HepG2 (cell line): ENCODE data around the gene BABAM2. TPM values are rescaled to one million over a fixed set of nuclear protein-coding genes. Genes with fewer than 3 reads are reported as not detected.

Experiments used
- ATAD3A ChIP-seq: sonication (generic); formaldehyde crosslinking; IDR thresholded peaks from 2 replicates; pipeline ENCODE4 v1.4.0; 2020; ENCODE audit warnings: missing genetic modification reagents
- CEBPG ChIP-seq: IDR thresholded peaks from 2 replicates; pipeline ENCODE4 v1.6.1; 2016
- MEIS2 ChIP-seq: sonication (generic); formaldehyde crosslinking; IDR thresholded peaks from 2 replicates; pipeline ENCODE4 v1.9.0; 2021; ENCODE audit warnings: mild to moderate bottlenecking, missing genetic modification reagents
- MZF1 ChIP-seq: sonication (generic); formaldehyde crosslinking; IDR thresholded peaks from 2 replicates; pipeline ENCODE4 v1.8.1; 2023; ENCODE audit warnings: mild to moderate bottlenecking, missing genetic modification reagents, borderline replicate concordance
- PAX8 ChIP-seq: sonication (generic); formaldehyde crosslinking; IDR thresholded peaks from 2 replicates; pipeline ENCODE4 v1.8.0; 2022; ENCODE audit warnings: mild to moderate bottlenecking, missing genetic modification reagents, borderline replicate concordance
- SKI ChIP-seq: fragments of 450-650 bp; IDR thresholded peaks from one replicate; pipeline ENCODE4 v1.6.1; 2018; ENCODE audit warnings: mild to moderate bottlenecking; ENCODE audit not compliant: partially characterized antibody
- SMYD3 ChIP-seq: sonication (generic); formaldehyde crosslinking; IDR thresholded peaks from 2 replicates; pipeline ENCODE4 v1.8.1; 2023; ENCODE audit warnings: mild to moderate bottlenecking, missing genetic modification reagents
- SRSF1 ChIP-seq: fragments of 200-400 bp; formaldehyde crosslinking; optimal IDR thresholded peaks from 2 replicates; pipeline ENCODE3; 2017; ENCODE audit warnings: mild to moderate bottlenecking, low read depth, low read length, moderate library complexity
- SYNCRIP ChIP-seq: fragments of 200-400 bp; formaldehyde crosslinking; IDR thresholded peaks from 2 replicates; pipeline ENCODE4 v1.6.1; 2018; ENCODE audit warnings: mild to moderate bottlenecking, low read depth, low read length; ENCODE audit not compliant: insufficient read depth
- TARDBP ChIP-seq: sonication (generic); formaldehyde crosslinking; IDR thresholded peaks from 2 replicates; pipeline ENCODE4 v1.8.0; 2022; ENCODE audit warnings: mild to moderate bottlenecking, missing genetic modification reagents
- TCF7L2 ChIP-seq: IDR thresholded peaks from 2 replicates; pipeline ENCODE4 v1.6.1; 2011; ENCODE audit warnings: mild to moderate bottlenecking, low read depth, low read length, moderate library complexity
- THAP11 ChIP-seq: IDR thresholded peaks from 2 replicates; pipeline ENCODE4 v1.6.1; 2016; ENCODE audit warnings: missing biosample characterization, missing genetic modification reagents
- ZNF143 ChIP-seq: sonication (generic); formaldehyde crosslinking; IDR thresholded peaks from 2 replicates; pipeline ENCODE4 v1.4.0; 2020; ENCODE audit warnings: missing genetic modification reagents
- ZNF205 ChIP-seq: IDR thresholded peaks from 2 replicates; pipeline ENCODE4 v1.6.1; 2018; ENCODE audit warnings: missing biosample characterization, missing genetic modification reagents
- ZNF333 ChIP-seq: sonication (generic); formaldehyde crosslinking; IDR thresholded peaks from 2 replicates; pipeline ENCODE4 v1.4.0; 2020; ENCODE audit warnings: mild to moderate bottlenecking, missing genetic modification reagents, borderline replicate concordance
- ZSCAN31 ChIP-seq: sonication (generic); formaldehyde crosslinking; IDR thresholded peaks from 2 replicates; pipeline ENCODE4 v1.5.0; 2020; ENCODE audit warnings: low read depth, mild to moderate bottlenecking, missing genetic modification reagents
- polyA plus RNA-seq, 8 experiments: library from polyadenylated mRNA; depleted of rRNA in 3 of 8; stranded (reverse) in 7 of 8; unstranded in 1 of 8; fragments of >200 nt; fragmentation: Illumina TruSeq in 4 of 8; extraction: Trizol in 4 of 8; gene quantifications; 2 replicates each; pipeline versions ENCODE4 v1.2.1 to v1.2.3, GENCODE V29; 2011 to 2016; ENCODE audit warnings: low read depth in 4 of 8, missing spikeins in 1 of 8, mixed read lengths in 1 of 8; ENCODE audit not compliant: insufficient read depth in 1 of 8
- total RNA-seq, 5 experiments: library from RNA; depleted of rRNA; stranded (reverse); fragments of >200 nt; fragmentation: Illumina TruSeq; extraction: Trizol; gene quantifications; 2 replicates each; pipeline ENCODE4 v1.2.3, GENCODE V29; 2016; ENCODE audit warnings: low read depth in 1 of 5
- TF ChIP-seq, protein P1 (sequence below): sonication (generic); formaldehyde crosslinking; IDR thresholded peaks from 2 replicates; pipeline ENCODE4 v1.5.1; 2020; ENCODE audit warnings: mild to moderate bottlenecking, missing genetic modification reagents, borderline replicate concordance
- TF ChIP-seq, protein P2 (sequence below): sonication (generic); formaldehyde crosslinking; IDR thresholded peaks from 2 replicates; pipeline ENCODE4 v1.4.0; 2020; ENCODE audit warnings: missing genetic modification reagents
- TF ChIP-seq, protein P3 (sequence below): sonication (generic); formaldehyde crosslinking; IDR thresholded peaks from 2 replicates; pipeline ENCODE4 v1.8.1; 2023; ENCODE audit warnings: mild to moderate bottlenecking, inconsistent platforms, moderate library complexity, missing genetic modification reagents, borderline replicate concordance
- TF ChIP-seq, protein P4 (sequence below): sonication (generic); formaldehyde crosslinking; IDR thresholded peaks from 2 replicates; pipeline ENCODE4 v1.4.0; 2020; ENCODE audit warnings: missing genetic modification reagents
- TF ChIP-seq, protein P5 (sequence below): sonication (generic); formaldehyde crosslinking; IDR thresholded peaks from 2 replicates; pipeline ENCODE4 v1.8.1; 2023; ENCODE audit warnings: mild to moderate bottlenecking, missing genetic modification reagents, borderline replicate concordance

The BABAM2 gene
- total and polyA plus RNA-seq, 2 of the 13 experiments (the other 11 are each of a cell fraction or from before 2014, with no cell fraction given) = 24.9 to 28.0 TPM

DNA sequence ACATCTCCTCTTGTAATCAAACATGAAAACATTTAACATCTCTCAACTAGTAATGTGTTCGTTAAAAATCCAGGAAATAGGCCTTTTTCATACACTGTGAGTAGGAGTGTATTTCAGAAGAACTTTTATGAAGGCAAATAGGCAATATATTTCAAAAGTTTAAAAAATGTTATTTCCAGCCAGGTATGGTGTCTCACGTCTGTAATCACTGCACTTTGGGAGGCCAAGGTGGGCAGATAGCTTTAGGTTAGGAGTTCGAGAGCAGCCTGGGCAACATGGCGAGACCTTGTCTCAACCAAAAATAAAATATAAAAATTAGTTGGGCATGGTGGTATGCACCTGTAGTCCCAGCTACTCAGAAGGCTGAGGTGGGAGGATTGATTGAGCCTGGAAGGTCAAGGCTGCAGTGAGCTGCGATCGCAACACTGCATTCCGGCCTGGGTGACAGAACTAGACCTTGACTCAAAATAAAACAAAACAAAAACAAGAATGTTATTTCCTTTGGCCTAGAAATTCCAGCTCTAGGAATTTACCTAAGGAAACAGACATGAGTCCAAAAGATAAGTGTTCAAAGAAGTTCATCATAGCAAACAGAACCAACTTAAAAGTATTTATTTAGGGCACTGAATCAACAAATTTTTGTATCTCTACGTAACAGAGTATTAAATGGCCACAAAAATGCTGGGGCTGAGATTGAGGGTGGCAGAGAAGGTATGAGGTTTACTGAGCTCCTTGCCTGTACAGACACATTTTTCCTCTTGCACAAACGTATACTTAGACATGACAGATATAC lies 15.2 kb upstream of the BABAM2 start (continued):
- TF ChIP-seq MZF1 (CRISPR knock-in tag) (no peak), TCF7L2 (no peak), ZNF333 (CRISPR knock-in tag) (no peak), SRSF1 (no peak), ZSCAN31 (CRISPR knock-in tag) (peak; percentile 53; the same call in 1 of the 2 replicates), ZNF205 (CRISPR knock-in tag) (0 out of 2 replicates have a peak, but pooled peaks have one; percentile 36), SYNCRIP (no peak), ZNF143 (CRISPR knock-in tag) (no peak), PAX8 (no peak), ATAD3A (CRISPR knock-in tag) (no peak), MEIS2 (peak; percentile 65; the same call in 1 of the 2 replicates), TARDBP (peak; percentile 51; the same call in 1 of the 2 replicates), SKI (peak; percentile 98), CEBPG (CRISPR knock-in tag) (peak; percentile 25), SMYD3 (CRISPR knock-in tag) (peak; percentile 51; the same call in 1 of the 2 replicates), THAP11 (CRISPR knock-in tag) (peak; percentile 51)
- TF ChIP-seq, protein P1, sequence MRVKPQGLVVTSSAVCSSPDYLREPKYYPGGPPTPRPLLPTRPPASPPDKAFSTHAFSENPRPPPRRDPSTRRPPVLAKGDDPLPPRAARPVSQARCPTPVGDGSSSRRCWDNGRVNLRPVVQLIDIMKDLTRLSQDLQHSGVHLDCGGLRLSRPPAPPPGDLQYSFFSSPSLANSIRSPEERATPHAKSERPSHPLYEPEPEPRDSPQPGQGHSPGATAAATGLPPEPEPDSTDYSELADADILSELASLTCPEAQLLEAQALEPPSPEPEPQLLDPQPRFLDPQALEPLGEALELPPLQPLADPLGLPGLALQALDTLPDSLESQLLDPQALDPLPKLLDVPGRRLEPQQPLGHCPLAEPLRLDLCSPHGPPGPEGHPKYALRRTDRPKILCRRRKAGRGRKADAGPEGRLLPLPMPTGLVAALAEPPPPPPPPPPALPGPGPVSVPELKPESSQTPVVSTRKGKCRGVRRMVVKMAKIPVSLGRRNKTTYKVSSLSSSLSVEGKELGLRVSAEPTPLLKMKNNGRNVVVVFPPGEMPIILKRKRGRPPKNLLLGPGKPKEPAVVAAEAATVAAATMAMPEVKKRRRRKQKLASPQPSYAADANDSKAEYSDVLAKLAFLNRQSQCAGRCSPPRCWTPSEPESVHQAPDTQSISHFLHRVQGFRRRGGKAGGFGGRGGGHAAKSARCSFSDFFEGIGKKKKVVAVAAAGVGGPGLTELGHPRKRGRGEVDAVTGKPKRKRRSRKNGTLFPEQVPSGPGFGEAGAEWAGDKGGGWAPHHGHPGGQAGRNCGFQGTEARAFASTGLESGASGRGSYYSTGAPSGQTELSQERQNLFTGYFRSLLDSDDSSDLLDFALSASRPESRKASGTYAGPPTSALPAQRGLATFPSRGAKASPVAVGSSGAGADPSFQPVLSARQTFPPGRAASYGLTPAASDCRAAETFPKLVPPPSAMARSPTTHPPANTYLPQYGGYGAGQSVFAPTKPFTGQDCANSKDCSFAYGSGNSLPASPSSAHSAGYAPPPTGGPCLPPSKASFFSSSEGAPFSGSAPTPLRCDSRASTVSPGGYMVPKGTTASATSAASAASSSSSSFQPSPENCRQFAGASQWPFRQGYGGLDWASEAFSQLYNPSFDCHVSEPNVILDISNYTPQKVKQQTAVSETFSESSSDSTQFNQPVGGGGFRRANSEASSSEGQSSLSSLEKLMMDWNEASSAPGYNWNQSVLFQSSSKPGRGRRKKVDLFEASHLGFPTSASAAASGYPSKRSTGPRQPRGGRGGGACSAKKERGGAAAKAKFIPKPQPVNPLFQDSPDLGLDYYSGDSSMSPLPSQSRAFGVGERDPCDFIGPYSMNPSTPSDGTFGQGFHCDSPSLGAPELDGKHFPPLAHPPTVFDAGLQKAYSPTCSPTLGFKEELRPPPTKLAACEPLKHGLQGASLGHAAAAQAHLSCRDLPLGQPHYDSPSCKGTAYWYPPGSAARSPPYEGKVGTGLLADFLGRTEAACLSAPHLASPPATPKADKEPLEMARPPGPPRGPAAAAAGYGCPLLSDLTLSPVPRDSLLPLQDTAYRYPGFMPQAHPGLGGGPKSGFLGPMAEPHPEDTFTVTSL (CRISPR knock-in tag) = peak; percentile 87; the same call in 1 of the 2 replicates
- TF ChIP-seq, protein P2, sequence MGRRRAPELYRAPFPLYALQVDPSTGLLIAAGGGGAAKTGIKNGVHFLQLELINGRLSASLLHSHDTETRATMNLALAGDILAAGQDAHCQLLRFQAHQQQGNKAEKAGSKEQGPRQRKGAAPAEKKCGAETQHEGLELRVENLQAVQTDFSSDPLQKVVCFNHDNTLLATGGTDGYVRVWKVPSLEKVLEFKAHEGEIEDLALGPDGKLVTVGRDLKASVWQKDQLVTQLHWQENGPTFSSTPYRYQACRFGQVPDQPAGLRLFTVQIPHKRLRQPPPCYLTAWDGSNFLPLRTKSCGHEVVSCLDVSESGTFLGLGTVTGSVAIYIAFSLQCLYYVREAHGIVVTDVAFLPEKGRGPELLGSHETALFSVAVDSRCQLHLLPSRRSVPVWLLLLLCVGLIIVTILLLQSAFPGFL (CRISPR knock-in tag) = no peak
- TF ChIP-seq, protein P3, sequence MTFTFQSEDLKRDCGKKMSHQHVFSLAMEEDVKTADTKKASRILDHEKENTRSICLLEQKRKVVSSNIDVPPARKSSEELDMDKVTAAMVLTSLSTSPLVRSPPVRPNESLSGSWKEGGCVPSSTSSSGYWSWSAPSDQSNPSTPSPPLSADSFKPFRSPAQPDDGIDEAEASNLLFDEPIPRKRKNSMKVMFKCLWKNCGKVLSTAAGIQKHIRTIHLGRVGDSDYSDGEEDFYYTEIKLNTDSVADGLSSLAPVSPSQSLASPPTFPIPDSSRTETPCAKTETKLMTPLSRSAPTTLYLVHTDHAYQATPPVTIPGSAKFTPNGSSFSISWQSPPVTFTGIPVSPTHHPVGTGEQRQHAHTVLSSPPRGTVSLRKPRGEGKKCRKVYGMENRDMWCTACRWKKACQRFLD (CRISPR knock-in tag) = no peak
- TF ChIP-seq, protein P4, sequence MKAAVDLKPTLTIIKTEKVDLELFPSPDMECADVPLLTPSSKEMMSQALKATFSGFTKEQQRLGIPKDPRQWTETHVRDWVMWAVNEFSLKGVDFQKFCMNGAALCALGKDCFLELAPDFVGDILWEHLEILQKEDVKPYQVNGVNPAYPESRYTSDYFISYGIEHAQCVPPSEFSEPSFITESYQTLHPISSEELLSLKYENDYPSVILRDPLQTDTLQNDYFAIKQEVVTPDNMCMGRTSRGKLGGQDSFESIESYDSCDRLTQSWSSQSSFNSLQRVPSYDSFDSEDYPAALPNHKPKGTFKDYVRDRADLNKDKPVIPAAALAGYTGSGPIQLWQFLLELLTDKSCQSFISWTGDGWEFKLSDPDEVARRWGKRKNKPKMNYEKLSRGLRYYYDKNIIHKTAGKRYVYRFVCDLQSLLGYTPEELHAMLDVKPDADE (CRISPR knock-in tag) = no peak
- TF ChIP-seq, protein P5, sequence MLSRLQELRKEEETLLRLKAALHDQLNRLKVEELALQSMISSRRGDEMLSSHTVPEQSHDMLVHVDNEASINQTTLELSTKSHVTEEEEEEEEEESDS (CRISPR knock-in tag) = no peak
